AML-193 (cell line): ENCODE data around the gene JMJD7.

Experiments
- DNase-seq, 2 experiments: peaks; one replicate each; lab custom pipeline; 2025; lab: John Stamatoyannopoulos, UW

The JMJD7 gene

DNA sequence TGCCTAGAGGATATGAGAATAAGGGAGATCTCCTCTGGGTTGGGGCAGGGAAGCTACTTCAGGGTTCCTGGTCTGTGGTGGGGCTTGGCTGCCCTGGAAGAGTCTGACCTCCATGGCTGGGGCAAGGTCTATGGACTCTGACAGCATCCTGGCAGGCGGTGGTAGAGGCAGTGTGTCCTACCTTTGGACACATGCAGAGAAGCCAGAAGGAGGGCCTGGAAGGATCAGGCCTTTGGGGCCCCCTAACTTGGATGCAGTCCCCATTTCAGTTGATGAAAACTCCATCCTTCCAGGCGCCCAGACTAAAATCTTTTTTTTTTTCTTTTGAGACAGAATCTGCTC is 55.6 kb downstream of the JMJD7 start:
- no peak for DNase-seq

DNA sequence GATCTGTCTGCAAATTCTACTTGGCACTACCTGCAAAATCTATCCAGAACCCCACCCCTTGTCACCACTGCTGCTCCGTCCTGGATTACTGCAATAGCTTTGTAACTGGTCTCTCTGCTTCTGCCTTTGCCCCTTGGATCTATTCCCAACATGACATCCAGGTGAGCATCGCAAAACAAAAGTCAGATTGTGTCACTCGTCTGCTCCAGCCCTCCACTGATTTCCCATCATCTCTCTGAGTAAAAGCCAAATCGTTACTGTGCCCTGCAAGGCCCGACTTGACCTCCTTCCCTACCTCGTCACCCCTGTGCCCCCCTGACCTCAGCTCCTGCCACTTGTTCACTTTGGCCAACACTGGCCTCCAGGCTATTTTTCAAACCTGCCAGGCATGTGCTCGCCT is 56.6 kb downstream of the JMJD7 start:
- no peak for DNase-seq

DNA sequence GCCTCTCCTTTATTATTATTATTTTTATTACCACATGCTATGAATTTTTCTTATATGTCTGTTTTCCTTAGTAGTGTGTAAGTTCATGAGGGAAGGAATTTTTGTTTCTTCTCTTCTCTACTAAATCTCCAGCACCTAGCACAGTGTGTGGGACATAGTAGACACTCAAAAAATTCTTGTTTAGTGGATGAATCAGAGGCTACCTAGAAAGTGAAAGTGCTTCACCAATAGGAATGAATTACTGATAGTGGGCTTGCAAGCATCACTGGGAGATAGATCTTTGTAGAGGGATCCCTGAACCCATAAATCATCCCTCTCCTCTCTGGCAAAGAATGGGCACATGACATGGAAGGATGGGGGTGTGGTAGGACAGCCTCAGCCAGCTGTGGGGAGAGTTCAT is 57.4 kb downstream of the JMJD7 start:
- no peak for DNase-seq

DNA sequence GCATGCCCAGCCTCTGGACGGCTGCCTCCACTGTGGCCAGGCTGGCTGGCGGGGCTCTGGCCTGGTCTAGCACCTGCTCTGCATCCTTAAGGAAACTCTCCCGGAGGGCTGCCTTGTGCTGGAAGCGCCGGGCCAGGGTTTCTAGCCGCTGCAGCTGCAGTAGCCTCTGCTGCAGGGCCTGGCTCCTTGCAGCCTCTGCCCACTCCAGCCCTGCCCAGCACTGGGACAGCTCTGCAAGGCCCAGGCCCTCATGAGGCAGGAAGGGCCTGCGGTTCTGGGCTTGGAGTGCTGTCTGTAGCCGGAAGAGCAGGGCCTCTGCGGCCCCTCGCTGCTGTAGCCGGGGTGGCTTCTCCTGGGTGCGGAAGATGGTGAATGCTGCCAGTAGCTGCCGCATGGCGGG is 57.9 kb downstream of the JMJD7 start:
- DNase-seq = no peak

DNA sequence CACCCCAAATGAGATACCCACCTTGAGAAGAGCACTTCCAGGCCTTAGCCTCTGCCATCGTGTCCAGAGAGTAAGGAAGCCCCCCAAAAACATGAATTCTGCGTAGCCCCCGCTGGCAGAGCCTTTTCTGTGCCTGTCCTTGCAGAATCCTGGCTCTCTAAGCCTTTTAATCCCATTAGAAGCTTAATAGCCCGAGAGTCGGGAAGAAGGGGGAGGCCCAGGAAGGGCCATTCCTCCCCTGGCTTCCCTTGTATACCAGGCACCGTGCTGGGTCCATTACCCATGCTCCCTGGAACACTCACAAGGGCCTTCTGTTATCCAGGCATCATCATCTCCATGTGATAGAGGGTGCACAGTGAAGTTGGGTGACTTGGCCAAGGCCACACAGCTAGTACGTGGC is 58.8 kb downstream of the JMJD7 start:
- no peak for DNase-seq

DNA sequence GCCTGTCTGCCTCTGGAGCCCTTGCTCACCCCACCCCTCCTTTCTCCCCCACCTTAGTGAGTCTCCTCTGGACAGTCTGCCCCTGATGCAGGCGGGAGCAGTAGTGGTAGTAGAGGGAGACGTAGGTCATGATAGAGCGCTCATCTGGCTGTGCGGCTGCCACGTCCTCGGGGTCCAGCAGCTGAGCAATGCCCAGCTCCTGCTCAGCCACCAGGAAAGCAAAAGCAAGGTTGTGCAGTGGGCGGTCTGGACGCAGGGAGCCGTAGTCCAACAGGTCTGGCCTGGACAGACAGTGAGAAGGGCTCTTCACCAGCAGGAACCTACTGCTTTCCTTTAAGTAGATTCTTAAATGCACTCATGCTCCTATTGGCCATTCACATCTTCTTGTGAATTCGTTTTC is 59.3 kb downstream of the JMJD7 start:
- no peak for DNase-seq
